GM23338 (cell line): ENCODE data around the gene ACHE. TPM values are rescaled to one million over a fixed set of nuclear protein-coding genes. Genes with fewer than 3 reads are reported as not detected.

Source experiments
- ATAC-seq: fragments of 200-7000 bp; cut with Tn5 transposase; 3 replicates; pipeline ENCODE4 v1.9.1; 2020
- DNase-seq: peaks from one replicate; pipeline ENCODE4 v3.0.0-alpha.2; 2015; ENCODE audit warnings: low spot score
- H2AFZ ChIP-seq: fragments of 200-600 bp; sonication (generic); 2 replicates; pipeline ENCODE4 v1.8.0; 2016; ENCODE audit warnings: antibody characterized with exemption, mild to moderate bottlenecking, moderate library complexity
- H3F3A ChIP-seq: fragments of 200-600 bp; sonication (generic); replicated peaks from 2 replicates; pipeline ENCODE4 v1.8.0; 2017; ENCODE audit warnings: antibody characterized with exemption, mixed run types, low read depth
- H3K27ac ChIP-seq: fragments of 200-600 bp; sonication (generic); 2 replicates; pipeline ENCODE4 v1.6.1; 2016; ENCODE audit warnings: low read depth
- H3K27me3 ChIP-seq: fragments of 200-600 bp; sonication (generic); 2 replicates; pipeline ENCODE4 v1.8.0; 2016; ENCODE audit warnings: mild to moderate bottlenecking, mixed run types, moderate library complexity; ENCODE audit not compliant: insufficient read depth
- H3K36me3 ChIP-seq: fragments of 200-600 bp; sonication (generic); 2 replicates; pipeline ENCODE4 v1.8.0; 2016; ENCODE audit warnings: mild to moderate bottlenecking; ENCODE audit not compliant: insufficient read depth
- H3K4me1 ChIP-seq: fragments of 200-600 bp; sonication (generic); 2 replicates; pipeline ENCODE4 v1.8.0; 2016; ENCODE audit warnings: mild to moderate bottlenecking, moderate library complexity; ENCODE audit not compliant: insufficient read depth
- H3K4me2 ChIP-seq: fragments of 200-600 bp; sonication (generic); 2 replicates; pipeline ENCODE4 v1.7.1; 2017; ENCODE audit warnings: mixed run types
- H3K4me3 ChIP-seq: fragments of 200-600 bp; sonication (generic); 2 replicates; pipeline ENCODE4 v1.6.1; 2016; ENCODE audit warnings: mixed run types
- H3K79me2 ChIP-seq: fragments of 200-600 bp; sonication (generic); replicated peaks from 2 replicates; pipeline ENCODE4 v1.8.0; 2017; ENCODE audit warnings: mild to moderate bottlenecking; ENCODE audit not compliant: insufficient read depth
- H3K9me2 ChIP-seq: fragments of 200-600 bp; sonication (generic); 2 replicates; pipeline ENCODE4 v1.8.0; 2017; ENCODE audit not compliant: insufficient read depth
- H4K20me1 ChIP-seq: fragments of 200-600 bp; sonication (generic); replicated peaks from 2 replicates; pipeline ENCODE4 v1.8.0; 2017; ENCODE audit warnings: mild to moderate bottlenecking; ENCODE audit not compliant: insufficient read depth
- H3K27ac Mint-ChIP-seq: 2 replicates; pipeline ENCODE4 v1.8.0; 2020; ENCODE audit warnings: inconsistent platforms, mild to moderate bottlenecking, moderate library complexity, mixed read lengths
- H3K27me3 Mint-ChIP-seq: 3 replicates; pipeline ENCODE4 v1.8.0; 2022; ENCODE audit warnings: low read depth, mild to moderate bottlenecking, moderate library complexity, mixed read lengths, inconsistent platforms; ENCODE audit not compliant: insufficient read depth, poor library complexity
- H3K36me3 Mint-ChIP-seq: 3 replicates; pipeline ENCODE4 v1.8.0; 2021; ENCODE audit warnings: low read depth, mild to moderate bottlenecking, inconsistent platforms, moderate library complexity, mixed read lengths
- H3K4me1 Mint-ChIP-seq: 3 replicates; pipeline ENCODE4 v1.8.0; 2020; ENCODE audit warnings: mild to moderate bottlenecking, inconsistent platforms, mixed read lengths
- H3K4me3 Mint-ChIP-seq: 3 replicates; pipeline ENCODE4 v1.8.0; 2021; ENCODE audit warnings: moderate library complexity, mild to moderate bottlenecking, inconsistent platforms, mixed read lengths
- H3K9me3 Mint-ChIP-seq: 3 replicates; pipeline ENCODE4 v1.8.0; 2020; ENCODE audit warnings: moderate library complexity, mild to moderate bottlenecking, inconsistent platforms, mixed read lengths
- EZH2 ChIP-seq: fragments of 200-600 bp; sonication (generic); IDR thresholded peaks from one replicate; pipeline ENCODE4 v1.8.0; 2017; ENCODE audit warnings: antibody characterized with exemption, mild to moderate bottlenecking, low read depth; ENCODE audit not compliant: unreplicated experiment
- EZH2phosphoT487 ChIP-seq: fragments of 200-600 bp; sonication (generic); IDR thresholded peaks from one replicate; pipeline ENCODE4 v1.8.1; 2018; ENCODE audit warnings: antibody characterized with exemption; ENCODE audit not compliant: unreplicated experiment
- POLR2AphosphoS5 ChIP-seq: IDR thresholded peaks from 2 replicates; pipeline ENCODE4 v1.6.1; 2016; ENCODE audit warnings: antibody characterized with exemption, low read depth
- ZNF331 ChIP-seq: fragments of 250-450 bp; sonication (Bioruptor Pico); IDR thresholded peaks from 2 replicates; pipeline ENCODE4 v1.5.0; 2020; ENCODE audit warnings: low read depth, mild to moderate bottlenecking, moderate library complexity
- polyA plus RNA-seq: library from polyadenylated mRNA; unstranded; fragments of >200 nt; fragmentation: Nextera tagmentation; extraction: Ambion mirVana; gene quantifications from 2 replicates; pipeline ENCODE4 v1.2.1, GENCODE V29; 2016
- total RNA-seq: library from RNA; depleted of rRNA; stranded (reverse); fragments of >200 nt; shearing (Covaris generic); gene quantifications from 2 replicates; pipeline ENCODE4 v1.2.3, GENCODE V29; 2014
- TF ChIP-seq, protein P1 (sequence below): fragments of 250-450 bp; sonication (Bioruptor Pico); IDR thresholded peaks from 2 replicates; pipeline ENCODE4 v1.5.0; 2020; ENCODE audit warnings: mild to moderate bottlenecking, moderate library complexity
- TF ChIP-seq, protein P2 (sequence below), 2 experiments: fragments of 200-600 bp in 1 of 2; sonication (generic) in 1 of 2; conservative IDR thresholded peaks; 2 replicates each; pipeline versions ENCODE4 v1.5.1 to v1.6.1; 2016 to 2017; ENCODE audit warnings: antibody characterized with exemption in 2 of 2, low read depth in 2 of 2, mild to moderate bottlenecking in 2 of 2, moderate library complexity in 1 of 2
- TF ChIP-seq, protein P3 (sequence below): IDR thresholded peaks from 2 replicates; pipeline ENCODE4 v1.6.1; 2016; ENCODE audit warnings: antibody characterized with exemption

ACHE gene
- total and polyA plus RNA-seq, 2 experiments from 2014 or later = 3.6 to 3.7 TPM

DNA sequence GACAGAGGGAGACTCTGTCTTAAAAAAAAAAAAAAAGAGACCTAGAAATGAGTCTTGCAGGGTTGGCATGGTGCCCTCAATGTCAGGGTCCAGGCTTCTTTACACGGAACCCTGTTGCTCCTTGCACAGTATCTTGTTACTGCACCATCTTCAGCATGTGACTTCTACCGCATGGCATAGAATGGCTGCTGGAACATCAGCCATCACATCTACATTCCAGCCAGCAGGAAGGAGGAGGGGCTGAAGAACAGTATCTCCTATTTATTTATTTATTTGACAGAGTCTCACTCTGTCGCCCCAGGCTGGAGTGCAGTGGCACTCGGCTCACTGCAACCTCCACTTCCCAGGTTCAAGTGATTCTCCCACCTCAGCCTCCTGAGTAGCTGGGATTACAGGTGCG lies 3.7 kb upstream of the ACHE start:
- TF ChIP-seq ZNF331 = no peak
- TF ChIP-seq, protein P1, sequence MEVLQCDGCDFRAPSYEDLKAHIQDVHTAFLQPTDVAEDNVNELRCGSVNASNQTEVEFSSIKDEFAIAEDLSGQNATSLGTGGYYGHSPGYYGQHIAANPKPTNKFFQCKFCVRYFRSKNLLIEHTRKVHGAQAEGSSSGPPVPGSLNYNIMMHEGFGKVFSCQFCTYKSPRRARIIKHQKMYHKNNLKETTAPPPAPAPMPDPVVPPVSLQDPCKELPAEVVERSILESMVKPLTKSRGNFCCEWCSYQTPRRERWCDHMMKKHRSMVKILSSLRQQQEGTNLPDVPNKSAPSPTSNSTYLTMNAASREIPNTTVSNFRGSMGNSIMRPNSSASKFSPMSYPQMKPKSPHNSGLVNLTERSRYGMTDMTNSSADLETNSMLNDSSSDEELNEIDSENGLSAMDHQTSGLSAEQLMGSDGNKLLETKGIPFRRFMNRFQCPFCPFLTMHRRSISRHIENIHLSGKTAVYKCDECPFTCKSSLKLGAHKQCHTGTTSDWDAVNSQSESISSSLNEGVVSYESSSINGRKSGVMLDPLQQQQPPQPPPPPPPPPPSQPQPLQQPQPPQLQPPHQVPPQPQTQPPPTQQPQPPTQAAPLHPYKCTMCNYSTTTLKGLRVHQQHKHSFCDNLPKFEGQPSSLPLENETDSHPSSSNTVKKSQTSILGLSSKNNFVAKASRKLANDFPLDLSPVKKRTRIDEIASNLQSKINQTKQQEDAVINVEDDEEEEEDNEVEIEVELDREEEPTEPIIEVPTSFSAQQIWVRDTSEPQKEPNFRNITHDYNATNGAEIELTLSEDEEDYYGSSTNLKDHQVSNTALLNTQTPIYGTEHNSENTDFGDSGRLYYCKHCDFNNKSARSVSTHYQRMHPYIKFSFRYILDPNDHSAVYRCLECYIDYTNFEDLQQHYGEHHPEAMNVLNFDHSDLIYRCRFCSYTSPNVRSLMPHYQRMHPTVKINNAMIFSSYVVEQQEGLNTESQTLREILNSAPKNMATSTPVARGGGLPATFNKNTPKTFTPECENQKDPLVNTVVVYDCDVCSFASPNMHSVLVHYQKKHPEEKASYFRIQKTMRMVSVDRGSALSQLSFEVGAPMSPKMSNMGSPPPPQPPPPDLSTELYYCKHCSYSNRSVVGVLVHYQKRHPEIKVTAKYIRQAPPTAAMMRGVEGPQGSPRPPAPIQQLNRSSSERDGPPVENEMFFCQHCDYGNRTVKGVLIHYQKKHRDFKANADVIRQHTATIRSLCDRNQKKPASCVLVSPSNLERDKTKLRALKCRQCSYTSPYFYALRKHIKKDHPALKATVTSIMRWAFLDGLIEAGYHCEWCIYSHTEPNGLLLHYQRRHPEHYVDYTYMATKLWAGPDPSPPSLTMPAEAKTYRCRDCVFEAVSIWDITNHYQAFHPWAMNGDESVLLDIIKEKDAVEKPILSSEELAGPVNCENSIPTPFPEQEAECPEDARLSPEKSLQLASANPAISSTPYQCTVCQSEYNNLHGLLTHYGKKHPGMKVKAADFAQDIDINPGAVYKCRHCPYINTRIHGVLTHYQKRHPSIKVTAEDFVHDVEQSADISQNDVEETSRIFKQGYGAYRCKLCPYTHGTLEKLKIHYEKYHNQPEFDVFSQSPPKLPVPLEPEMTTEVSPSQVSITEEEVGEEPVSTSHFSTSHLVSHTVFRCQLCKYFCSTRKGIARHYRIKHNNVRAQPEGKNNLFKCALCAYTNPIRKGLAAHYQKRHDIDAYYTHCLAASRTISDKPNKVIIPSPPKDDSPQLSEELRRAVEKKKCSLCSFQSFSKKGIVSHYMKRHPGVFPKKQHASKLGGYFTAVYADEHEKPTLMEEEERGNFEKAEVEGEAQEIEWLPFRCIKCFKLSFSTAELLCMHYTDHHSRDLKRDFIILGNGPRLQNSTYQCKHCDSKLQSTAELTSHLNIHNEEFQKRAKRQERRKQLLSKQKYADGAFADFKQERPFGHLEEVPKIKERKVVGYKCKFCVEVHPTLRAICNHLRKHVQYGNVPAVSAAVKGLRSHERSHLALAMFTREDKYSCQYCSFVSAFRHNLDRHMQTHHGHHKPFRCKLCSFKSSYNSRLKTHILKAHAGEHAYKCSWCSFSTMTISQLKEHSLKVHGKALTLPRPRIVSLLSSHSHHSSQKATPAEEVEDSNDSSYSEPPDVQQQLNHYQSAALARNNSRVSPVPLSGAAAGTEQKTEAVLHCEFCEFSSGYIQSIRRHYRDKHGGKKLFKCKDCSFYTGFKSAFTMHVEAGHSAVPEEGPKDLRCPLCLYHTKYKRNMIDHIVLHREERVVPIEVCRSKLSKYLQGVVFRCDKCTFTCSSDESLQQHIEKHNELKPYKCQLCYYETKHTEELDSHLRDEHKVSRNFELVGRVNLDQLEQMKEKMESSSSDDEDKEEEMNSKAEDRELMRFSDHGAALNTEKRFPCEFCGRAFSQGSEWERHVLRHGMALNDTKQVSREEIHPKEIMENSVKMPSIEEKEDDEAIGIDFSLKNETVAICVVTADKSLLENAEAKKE (CRISPR knock-in tag) = no peak
- Histone ChIP-seq H3K4me1 (peaks cover 4% of the 10 kb centered on the region; the same call in 1 of the 2 replicates), H3K4me3 (no peak overlapping the region), H3K79me2 (no peaks in the 10 kb centered on the region), H3K9me2 (no peaks in the 10 kb centered on the region), H3K27me3 (peaks cover 26% of the 10 kb centered on the region), H3K4me2 (no peak overlapping the region), H2AFZ (no peak overlapping the region), H4K20me1 (no peaks in the 10 kb centered on the region; the same call in 1 of the 2 replicates), H3K27ac (no peak overlapping the region), H3F3A (peaks cover 5% of the 10 kb centered on the region; the same call in 1 of the 2 replicates), H3K36me3 (no peaks in the 10 kb centered on the region)
- DNase-seq (no peak), ATAC-seq (no peak)
- H3K27ac Mint-ChIP-seq = no peak overlapping the region
- no peak overlapping the region for H3K4me3 Mint-ChIP-seq
- peaks cover 23% of the 10 kb centered on the region for H3K27me3 Mint-ChIP-seq
- peaks cover 6% of the 10 kb centered on the region for H3K4me1 Mint-ChIP-seq
- H3K36me3 Mint-ChIP-seq = no peaks in the 10 kb centered on the region; the same call in 2 of the 3 replicates
- peaks cover 8% of the 10 kb centered on the region; the same call in 1 of the 3 replicates for H3K9me3 Mint-ChIP-seq

DNA sequence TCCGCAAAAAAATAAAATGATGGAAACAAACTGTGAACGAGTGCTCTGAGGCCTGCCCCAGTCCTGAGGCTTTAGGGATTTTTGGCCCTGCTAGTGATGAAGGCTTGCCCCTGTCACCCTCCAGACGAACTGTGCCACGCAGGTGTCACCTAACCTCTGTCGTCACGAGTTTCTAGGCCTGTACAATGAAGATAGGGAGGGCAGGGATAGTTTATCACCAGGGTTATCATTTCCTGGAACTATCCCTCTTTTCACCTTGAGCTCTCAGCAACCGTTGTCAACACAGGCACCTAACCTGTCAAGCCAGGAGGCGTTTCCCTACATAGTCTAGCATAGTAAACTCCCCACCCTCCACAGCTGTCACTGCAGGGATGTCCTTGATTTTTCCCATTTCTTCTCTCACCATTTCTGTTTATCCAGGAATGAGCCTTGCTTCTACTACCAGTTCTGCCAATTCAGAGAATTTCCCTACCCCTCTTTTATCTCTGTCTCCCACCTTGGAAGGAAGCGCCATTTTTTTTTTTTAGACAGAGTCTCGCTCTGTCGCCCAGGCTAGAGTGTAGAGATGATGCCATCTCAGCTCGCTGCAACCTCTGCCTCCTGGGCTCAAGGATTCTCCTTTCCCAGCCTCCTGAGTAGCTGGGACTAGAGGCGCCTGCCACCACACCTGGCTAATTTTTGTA lies 2.2 kb upstream of the ACHE start:
- no peak overlapping the region for H3K27ac Mint-ChIP-seq
- H3K27me3 Mint-ChIP-seq = peaks cover 25% of the 10 kb centered on the region
- no peak for TF ChIP-seq POLR2AphosphoS5
- TF ChIP-seq, protein P2, sequence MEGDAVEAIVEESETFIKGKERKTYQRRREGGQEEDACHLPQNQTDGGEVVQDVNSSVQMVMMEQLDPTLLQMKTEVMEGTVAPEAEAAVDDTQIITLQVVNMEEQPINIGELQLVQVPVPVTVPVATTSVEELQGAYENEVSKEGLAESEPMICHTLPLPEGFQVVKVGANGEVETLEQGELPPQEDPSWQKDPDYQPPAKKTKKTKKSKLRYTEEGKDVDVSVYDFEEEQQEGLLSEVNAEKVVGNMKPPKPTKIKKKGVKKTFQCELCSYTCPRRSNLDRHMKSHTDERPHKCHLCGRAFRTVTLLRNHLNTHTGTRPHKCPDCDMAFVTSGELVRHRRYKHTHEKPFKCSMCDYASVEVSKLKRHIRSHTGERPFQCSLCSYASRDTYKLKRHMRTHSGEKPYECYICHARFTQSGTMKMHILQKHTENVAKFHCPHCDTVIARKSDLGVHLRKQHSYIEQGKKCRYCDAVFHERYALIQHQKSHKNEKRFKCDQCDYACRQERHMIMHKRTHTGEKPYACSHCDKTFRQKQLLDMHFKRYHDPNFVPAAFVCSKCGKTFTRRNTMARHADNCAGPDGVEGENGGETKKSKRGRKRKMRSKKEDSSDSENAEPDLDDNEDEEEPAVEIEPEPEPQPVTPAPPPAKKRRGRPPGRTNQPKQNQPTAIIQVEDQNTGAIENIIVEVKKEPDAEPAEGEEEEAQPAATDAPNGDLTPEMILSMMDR (conservative IDR thresholded peaks at IDR 0.05; ENCODE audit: low read depth in 2 of 2) = no peak
- TF ChIP-seq EZH2 = no peak
- TF ChIP-seq, protein P3, sequence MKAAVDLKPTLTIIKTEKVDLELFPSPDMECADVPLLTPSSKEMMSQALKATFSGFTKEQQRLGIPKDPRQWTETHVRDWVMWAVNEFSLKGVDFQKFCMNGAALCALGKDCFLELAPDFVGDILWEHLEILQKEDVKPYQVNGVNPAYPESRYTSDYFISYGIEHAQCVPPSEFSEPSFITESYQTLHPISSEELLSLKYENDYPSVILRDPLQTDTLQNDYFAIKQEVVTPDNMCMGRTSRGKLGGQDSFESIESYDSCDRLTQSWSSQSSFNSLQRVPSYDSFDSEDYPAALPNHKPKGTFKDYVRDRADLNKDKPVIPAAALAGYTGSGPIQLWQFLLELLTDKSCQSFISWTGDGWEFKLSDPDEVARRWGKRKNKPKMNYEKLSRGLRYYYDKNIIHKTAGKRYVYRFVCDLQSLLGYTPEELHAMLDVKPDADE = no peak
- TF ChIP-seq EZH2phosphoT487 = no peak

More for the DNA sequence above, 2.2 kb upstream of the ACHE start:
- Histone ChIP-seq H3K79me2 (no peaks in the 10 kb centered on the region), H3F3A (peaks cover 5% of the 10 kb centered on the region; the same call in 1 of the 2 replicates), H4K20me1 (no peaks in the 10 kb centered on the region; the same call in 1 of the 2 replicates), H3K9me2 (no peaks in the 10 kb centered on the region), H3K4me3 (no peak overlapping the region), H3K27ac (no peak overlapping the region), H3K4me1 (peaks cover 4% of the 10 kb centered on the region; the same call in 1 of the 2 replicates), H3K36me3 (no peaks in the 10 kb centered on the region), H3K4me2 (no peak overlapping the region), H2AFZ (no peak overlapping the region), H3K27me3 (peaks cover 35% of the 10 kb centered on the region)
- peaks cover 9% of the 10 kb centered on the region for H3K4me1 Mint-ChIP-seq
- peaks cover 8% of the 10 kb centered on the region; the same call in 1 of the 3 replicates for H3K9me3 Mint-ChIP-seq
- no peaks in the 10 kb centered on the region; the same call in 2 of the 3 replicates for H3K36me3 Mint-ChIP-seq
- H3K4me3 Mint-ChIP-seq = peak overlapping the region; percentile 70
- DNase-seq (no peak), ATAC-seq (no peak)
